Ectodermal cell (in vitro differentiated cells): ENCODE results near the gene SMIM24. TPM values are rescaled to one million over a fixed set of nuclear protein-coding genes. Genes with fewer than 3 reads are reported as not detected.
"Not testable (repeated sequence)": the region's sequence is repeated elsewhere in the genome, so short reads cannot be mapped to it uniquely, and the experiment has no call there.

ENCODE experiments used
- H3K27ac ChIP-seq: 2 replicates; pipeline ENCODE4 v1.7.0; 2013; ENCODE audit warnings: mild to moderate bottlenecking, low read depth, low read length; ENCODE audit not compliant: insufficient read depth, poor library complexity, severe bottlenecking
- H3K27me3 ChIP-seq: 2 replicates; pipeline ENCODE4 v1.7.0; 2013; ENCODE audit warnings: mild to moderate bottlenecking, low read length; ENCODE audit not compliant: insufficient read depth, control insufficient read depth, poor library complexity, severe bottlenecking
- H3K36me3 ChIP-seq: one replicate; pipeline ENCODE4 v1.7.0; 2013; ENCODE audit warnings: low read length; ENCODE audit not compliant: control insufficient read depth, insufficient read depth
- H3K4me1 ChIP-seq: one replicate; pipeline ENCODE4 v1.7.0; 2013; ENCODE audit warnings: low read length; ENCODE audit not compliant: control insufficient read depth, insufficient read depth
- H3K4me3 ChIP-seq: 2 replicates; pipeline ENCODE4 v1.7.0; 2013; ENCODE audit warnings: low read depth, low read length, control low read depth; ENCODE audit not compliant: insufficient read depth
- H3K9me3 ChIP-seq: 2 replicates; pipeline ENCODE4 v1.7.0; 2013; ENCODE audit warnings: mild to moderate bottlenecking, low read length, moderate library complexity; ENCODE audit not compliant: control insufficient read depth
- WGBS, 2 experiments: methylation state at CpG; one replicate each; pipeline ENCODE4 v1.1.7; 2013; ENCODE audit warnings: missing lambda C conversion rate in 2 of 2; 5-methylcytosine and 5-hydroxymethylcytosine counted together
- polyA plus RNA-seq, 4 experiments: library from polyadenylated mRNA; stranded (reverse); fragments of 50-300 nt; gene quantifications; one replicate each; pipeline ENCODE4 v1.2.3, GENCODE V29; 2013

Gene SMIM24
- polyA plus RNA-seq (2013, experiment 1 of 4), result not detected
- 1.2 TPM for polyA plus RNA-seq (2013, experiment 2 of 4)
- polyA plus RNA-seq (2013, experiment 3 of 4), result 0.53 TPM
- polyA plus RNA-seq (2013, experiment 4 of 4), result 0.69 TPM

DNA sequence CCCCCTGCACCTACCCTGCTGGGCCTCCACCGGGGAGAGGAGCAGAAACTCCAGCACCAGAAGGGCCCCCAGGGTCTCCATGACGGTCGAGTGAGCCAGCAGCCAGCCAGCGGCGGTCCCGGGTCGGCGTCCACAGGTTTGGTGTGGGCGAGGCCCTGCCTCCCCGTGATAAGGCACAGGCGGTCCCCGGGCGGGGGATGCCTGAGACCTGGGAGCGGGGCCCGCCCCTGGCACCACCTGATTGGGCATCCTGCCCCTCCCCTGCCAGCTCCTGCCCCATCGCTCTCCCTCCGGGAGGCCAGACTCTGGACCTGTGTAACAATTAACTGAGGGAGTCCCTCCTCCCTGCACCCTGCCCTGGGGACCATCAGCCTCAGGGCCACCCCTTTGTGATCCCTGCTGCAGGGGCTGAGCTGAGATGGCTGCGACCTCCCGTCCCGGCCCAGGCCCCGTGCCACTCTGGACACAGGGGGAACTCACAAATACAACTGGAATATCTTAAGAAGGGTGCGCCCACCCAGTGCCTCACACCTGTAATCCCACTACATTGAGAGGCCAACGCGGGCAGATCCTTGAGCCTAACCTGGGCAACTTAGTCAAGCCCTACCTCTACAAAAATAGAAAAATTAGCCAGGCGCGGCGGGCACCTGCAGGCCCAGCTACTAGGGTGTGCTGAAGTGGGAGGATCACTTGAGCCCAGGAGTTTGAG is at the start of gene SMIM24:
TSS of gene SMIM24 (minus strand) at position 143 of the 709 bp plus-strand sequence. CDS start at position 81, 62 bp downstream.
- H3K9me3 ChIP-seq, result no peaks in the 10 kb centered on the region
- H3K4me3 ChIP-seq, result no peak within 1 kb of the TSS
- no peak within 1 kb of the TSS for H3K27ac ChIP-seq
- no peaks in the 10 kb centered on the region for H3K4me1 ChIP-seq
- H3K36me3 ChIP-seq, result no peaks in the 10 kb centered on the region
- H3K27me3 ChIP-seq, result peaks cover 25% of the 10 kb centered on the region
- WGBS, 2 experiments, result 73 to 77% methylated on average over 27 of the region's 27 CpGs

DNA sequence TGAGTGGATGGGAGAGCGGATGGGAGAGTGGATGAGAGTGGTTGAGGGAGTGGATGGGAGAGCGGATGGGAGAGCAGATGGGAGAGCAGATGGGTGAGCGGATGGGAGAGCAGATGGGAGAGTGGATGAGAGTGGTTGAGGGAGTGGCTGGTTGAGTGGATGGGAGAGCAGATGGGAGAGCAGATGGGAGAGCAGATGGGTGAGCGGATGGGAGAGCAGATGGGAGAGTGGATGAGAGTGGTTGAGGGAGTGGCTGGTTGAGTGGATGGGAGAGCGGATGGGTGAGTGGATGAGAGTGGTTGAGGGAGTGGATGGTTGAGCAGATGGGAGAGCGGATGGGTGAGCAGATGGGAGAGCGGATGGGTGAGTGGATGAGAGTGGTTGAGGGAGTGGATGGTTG is 49.0 kb upstream of the SMIM24 start:
- H3K36me3 ChIP-seq, result peaks cover 42% of the 10 kb centered on the region

DNA sequence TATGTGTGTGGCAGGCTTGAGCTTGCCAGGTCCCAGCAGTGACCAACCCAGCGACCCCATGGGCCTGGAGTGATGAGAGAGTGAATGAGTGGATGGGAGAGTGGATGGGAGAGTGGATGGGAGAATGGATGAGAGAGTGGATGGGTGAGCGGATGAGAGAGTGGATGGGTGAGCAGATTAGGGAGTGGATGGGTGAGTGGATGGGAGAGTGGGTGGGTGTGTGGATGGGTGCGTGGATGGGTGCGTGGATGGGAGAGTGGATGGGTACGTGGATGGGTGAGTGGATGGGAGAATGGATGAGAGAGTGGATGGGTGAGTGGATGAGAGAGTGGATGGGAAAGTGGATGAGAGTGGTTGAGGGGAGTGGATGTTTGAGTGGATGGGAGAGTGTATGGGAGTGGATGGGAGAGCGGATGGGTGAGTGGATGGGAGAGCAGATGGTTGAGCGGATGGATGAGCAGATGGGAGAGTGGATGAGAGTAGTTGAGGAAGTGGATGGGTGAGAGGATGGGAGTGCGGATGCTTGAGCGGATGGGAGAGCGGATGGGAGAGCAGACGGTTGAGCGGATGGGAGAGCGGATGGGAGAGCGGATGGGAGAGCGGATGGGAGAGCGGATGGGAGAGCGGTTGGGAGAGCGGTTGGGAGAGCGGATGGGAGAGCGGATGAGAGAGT is 48.4 kb upstream of the SMIM24 start:
- WGBS, 2 experiments, result 97% methylated on average over 20 of the region's 20 CpGs

More for the DNA sequence above, 49.0 kb upstream of the SMIM24 start:
- H3K27ac ChIP-seq, H3K4me1 ChIP-seq, H3K4me3 ChIP-seq, H3K9me3 ChIP-seq, H3K27me3 ChIP-seq: not testable (repeated sequence)
- WGBS, 2 experiments, result 95 to 96% methylated on average over 7 of the region's 7 CpGs

DNA sequence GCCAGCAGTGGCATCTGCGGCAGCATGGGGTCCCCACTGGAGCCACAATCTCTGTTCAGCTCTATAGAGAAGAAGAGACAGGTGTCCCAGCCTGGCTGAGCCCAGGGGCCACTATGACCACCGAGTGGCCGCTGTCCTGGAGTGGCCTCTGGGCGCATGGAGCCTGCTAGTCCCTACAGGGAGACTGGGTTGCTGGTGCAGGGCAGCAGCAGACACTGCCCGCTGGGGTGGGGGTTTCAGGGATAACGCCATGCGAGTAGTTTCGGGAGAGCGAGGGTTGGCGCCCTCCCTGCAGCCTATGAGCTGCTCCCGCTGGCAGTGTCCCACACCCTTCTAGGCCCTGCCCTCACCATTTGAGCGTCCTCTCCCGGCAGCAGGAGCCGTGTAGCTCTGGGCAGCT is 47.8 kb upstream of the SMIM24 start:
- no peak overlapping the region for H3K4me3 ChIP-seq
- 95 to 96% methylated on average over 14 of the region's 14 CpGs for WGBS, 2 experiments
- H3K9me3 ChIP-seq, result no peaks in the 10 kb centered on the region
- H3K36me3 ChIP-seq, result peaks cover 34% of the 10 kb centered on the region
- no peak overlapping the region for H3K27ac ChIP-seq
- no peaks in the 10 kb centered on the region for H3K4me1 ChIP-seq
- no peaks in the 10 kb centered on the region for H3K27me3 ChIP-seq

More for the DNA sequence above, 48.4 kb upstream of the SMIM24 start:
- Histone ChIP-seq H3K36me3 (peaks cover 40% of the 10 kb centered on the region), H3K4me3 (no peak overlapping the region), H3K27me3 (no peaks in the 10 kb centered on the region), H3K27ac (no peak overlapping the region), H3K9me3 (no peaks in the 10 kb centered on the region), H3K4me1 (no peaks in the 10 kb centered on the region)

DNA sequence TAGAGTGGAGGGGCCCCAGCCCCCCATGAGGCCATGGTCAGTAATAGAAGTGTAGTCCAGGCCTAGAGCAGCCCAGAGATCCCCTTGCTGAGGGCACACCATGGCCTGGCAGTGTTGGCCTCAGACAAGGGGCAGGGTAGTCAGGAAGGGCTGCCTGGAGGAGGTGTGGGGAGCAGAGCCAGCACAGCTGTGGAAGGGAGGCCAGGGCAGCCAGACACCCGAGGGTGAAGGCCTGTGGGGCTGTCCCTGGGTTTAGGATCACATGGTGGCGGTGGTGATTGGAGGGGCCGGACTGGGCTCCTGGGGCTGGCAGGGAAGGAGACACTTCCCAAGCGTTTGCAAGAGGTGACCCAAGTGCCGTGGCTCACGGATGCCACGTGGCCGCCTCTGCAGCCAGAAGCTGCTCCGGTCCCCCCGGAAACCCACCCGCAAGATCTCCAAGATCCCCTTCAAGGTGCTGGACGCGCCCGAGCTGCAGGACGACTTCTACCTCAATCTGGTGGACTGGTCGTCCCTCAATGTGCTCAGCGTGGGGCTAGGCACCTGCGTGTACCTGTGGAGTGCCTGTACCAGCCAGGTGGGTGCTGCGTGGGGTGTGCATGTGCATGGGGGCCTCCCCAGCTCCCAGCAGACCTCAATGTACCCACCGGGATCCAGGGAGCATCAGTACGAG is 47.0 kb upstream of the SMIM24 start:
- H3K36me3 ChIP-seq, result peaks cover 28% of the 10 kb centered on the region
- WGBS, 2 experiments, result 96 to 97% methylated on average over 21 of the region's 21 CpGs
- no peaks in the 10 kb centered on the region for H3K27me3 ChIP-seq
- no peak overlapping the region for H3K27ac ChIP-seq
- H3K9me3 ChIP-seq, result no peaks in the 10 kb centered on the region
- H3K4me3 ChIP-seq, result no peak overlapping the region
- H3K4me1 ChIP-seq, result no peaks in the 10 kb centered on the region

DNA sequence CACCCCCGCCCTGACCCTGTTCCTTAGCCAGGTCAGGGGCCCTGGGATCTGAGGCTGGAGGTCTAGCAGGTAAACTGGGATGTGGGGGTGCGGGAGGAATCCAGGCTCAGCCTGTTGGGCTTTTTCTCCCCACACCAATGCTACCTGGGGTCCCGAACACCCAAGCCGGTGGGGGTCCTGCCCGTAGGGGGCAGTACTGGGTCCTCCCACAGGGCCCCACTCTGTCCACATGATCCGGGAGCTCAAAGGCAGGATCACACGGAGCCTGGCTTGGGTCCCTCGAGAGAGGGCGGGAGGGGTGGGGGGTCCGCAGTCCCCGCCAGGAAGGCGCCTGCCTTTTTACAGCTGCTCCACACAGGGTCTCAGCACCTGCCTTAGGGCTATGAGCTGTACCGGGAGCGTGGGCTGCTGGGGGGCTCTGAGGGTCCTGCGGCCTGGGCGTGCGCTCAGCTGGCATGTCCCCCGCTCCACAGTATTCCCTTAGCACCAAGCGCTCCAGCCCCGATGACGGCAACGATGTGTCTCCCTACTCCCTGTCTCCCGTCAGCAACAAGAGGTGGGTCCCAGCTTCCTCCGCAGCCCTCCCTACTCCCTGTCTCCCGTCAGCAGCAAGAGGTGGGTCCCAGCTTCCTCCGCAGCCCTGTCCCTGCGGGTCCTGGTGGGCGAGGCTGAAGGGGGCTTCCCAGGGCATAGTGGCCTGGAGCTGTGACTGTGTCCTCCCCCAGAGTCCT is 46.3 kb upstream of the SMIM24 start:
- Histone ChIP-seq H3K4me1 (no peaks in the 10 kb centered on the region), H3K27me3 (no peaks in the 10 kb centered on the region), H3K9me3 (no peaks in the 10 kb centered on the region), H3K27ac (no peak overlapping the region), H3K4me3 (no peak overlapping the region), H3K36me3 (peaks cover 21% of the 10 kb centered on the region)
- 95 to 96% methylated on average over 28 of the region's 28 CpGs for WGBS, 2 experiments

DNA sequence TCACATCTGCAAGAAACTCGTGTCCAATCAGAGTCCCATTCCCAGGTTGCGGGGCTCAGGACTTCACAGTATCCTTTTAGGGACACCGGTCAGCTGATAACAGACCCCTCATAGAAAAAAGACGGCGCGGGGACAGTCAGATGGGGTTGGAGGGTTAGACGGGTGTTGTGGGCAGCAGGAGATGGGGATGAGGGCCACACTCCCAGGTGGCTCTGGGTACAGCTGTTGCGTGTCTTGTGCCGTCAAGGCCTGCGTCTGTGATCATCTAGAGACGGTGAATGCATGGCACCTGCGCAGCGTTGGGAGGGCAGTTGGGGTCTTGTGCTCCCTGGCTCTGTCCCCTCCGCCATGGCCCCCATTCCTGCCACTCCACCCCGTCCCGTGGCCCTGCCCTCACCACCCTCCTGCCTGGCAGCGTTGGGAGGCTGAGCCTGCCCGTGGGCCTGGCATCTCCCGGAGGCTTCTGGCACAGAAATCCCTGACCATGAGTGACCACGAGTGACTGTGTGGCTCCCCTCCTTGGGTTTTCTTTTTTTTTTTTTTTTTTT is 44.7 kb upstream of the SMIM24 start:
- 97% methylated on average over 20 of the region's 20 CpGs for WGBS, 2 experiments
- Histone ChIP-seq H3K27me3 (no peaks in the 10 kb centered on the region), H3K27ac (no peak overlapping the region), H3K36me3 (peaks cover 9% of the 10 kb centered on the region), H3K9me3 (no peaks in the 10 kb centered on the region), H3K4me1 (no peaks in the 10 kb centered on the region), H3K4me3 (no peak overlapping the region)

DNA sequence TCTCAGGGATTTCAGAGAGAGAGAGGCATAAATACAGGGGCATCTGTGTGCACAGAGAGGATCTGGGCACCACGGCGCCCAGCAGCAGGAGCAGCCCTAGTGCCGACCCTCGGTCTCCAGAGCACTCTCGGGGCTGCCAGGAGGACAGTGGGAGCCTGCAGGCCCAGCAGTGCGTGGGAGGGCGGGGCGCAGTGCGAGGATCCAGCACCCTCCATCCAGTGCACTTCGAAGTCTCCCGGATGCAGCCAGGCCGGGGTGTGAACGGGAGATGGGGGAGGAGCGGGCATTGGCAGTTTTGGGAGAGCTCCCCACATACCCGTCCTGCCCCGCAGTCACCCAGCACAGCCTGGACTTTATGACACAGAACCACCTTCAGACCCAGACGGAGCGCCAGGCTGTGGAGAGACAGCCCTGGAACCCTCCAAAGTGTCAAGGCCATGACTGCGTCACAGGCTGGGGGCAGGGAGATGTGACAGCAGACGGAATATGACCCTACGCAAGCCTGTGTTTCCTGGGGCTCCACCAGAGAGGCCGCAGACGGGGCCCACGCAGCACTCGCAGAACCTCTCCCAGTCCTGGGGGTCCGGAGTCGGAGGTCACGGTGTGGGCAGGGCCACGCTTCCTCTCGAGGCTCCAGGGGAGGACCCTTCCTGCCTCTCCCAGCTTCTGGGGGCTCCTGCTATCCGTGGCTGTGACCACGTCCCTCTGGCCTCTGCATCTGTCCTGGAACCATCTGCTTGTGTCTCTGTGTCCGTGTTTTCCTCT is 43.9 kb upstream of the SMIM24 start:
- H3K9me3 ChIP-seq, result no peaks in the 10 kb centered on the region
- H3K27ac ChIP-seq, result no peak overlapping the region
- H3K27me3 ChIP-seq, result no peaks in the 10 kb centered on the region
- WGBS, 2 experiments, result 96% methylated on average over 33 of the region's 33 CpGs
- H3K4me3 ChIP-seq, result no peak overlapping the region
- H3K4me1 ChIP-seq, result no peaks in the 10 kb centered on the region
- H3K36me3 ChIP-seq, result peaks cover 9% of the 10 kb centered on the region

DNA sequence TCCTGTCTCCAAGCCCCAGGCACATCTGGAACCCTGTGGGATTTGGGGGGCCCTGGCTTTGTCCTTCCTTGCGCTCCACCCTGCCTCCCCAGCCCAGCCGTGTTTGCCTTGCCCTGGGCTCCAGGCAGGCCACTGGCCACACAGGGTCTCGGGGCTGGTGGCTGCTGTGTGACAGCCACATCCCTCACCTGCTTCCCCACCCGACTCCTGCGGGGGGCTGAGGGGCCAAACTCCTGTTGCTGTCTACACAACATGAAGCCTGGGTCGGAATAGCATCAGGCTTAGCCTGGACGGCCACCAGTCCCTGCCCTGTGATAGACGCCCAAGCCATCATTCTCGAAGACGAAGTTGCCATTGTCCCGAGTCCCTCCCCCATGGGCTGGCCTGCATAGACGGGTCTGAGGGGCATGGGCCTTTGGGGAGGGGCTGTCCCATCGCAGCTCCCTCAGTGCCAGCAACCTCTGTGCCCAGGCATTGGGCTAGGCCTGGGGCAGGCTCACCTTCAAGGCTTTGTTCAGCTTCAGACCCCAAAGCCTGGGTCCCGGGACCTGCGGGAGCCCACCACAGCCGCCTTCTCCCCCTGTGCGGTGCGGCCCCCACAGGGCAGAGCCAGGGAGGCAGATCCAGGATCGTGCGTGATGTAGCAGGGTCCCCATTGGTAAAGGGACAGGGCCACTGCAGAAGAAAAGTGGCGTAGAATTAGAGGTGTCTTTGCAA is 43.2 kb upstream of the SMIM24 start:
- Histone ChIP-seq H3K9me3 (no peaks in the 10 kb centered on the region), H3K27me3 (no peaks in the 10 kb centered on the region), H3K4me3 (no peak overlapping the region), H3K36me3 (peaks cover 9% of the 10 kb centered on the region), H3K27ac (no peak overlapping the region), H3K4me1 (no peaks in the 10 kb centered on the region)
- WGBS, 2 experiments, result 95 to 96% methylated on average over 21 of the region's 21 CpGs
